Natural killer cell (primary cell): Measurements from ENCODE around the gene CHN1. TPM values are rescaled to one million over a fixed set of nuclear protein-coding genes. Genes with fewer than 3 reads are reported as not detected.

Source experiments
- ATAC-seq, 3 donors: fragments of 150-1000 bp in 2 of 3; fragments of 200-7000 bp in 1 of 3; cut with Tn5 transposase; 1 replicate in 1 of 3; 2 replicates in 2 of 3; pipeline ENCODE4 v1.10.0; 2021; ENCODE audit warnings: mild to moderate bottlenecking in 2 of 3, moderate library complexity in 2 of 3
- DNase-seq, 2 donors: peaks; one replicate each; pipeline versions ENCODE4 v3.0.0 to v3.0.0-alpha.2; 2013 to 2021; ENCODE audit warnings: mixed read lengths in 1 of 2
- H3K27ac ChIP-seq: one replicate; pipeline ENCODE4 v1.5.1; 2013; ENCODE audit warnings: mild to moderate bottlenecking, low read length
- H3K27me3 ChIP-seq: one replicate; pipeline ENCODE4 v1.6.1; 2013; ENCODE audit warnings: low read length; ENCODE audit not compliant: control insufficient read depth, insufficient read depth
- H3K36me3 ChIP-seq: one replicate; pipeline ENCODE4 v1.6.1; 2013; ENCODE audit warnings: low read length; ENCODE audit not compliant: control insufficient read depth, insufficient read depth
- H3K4me1 ChIP-seq: one replicate; pipeline ENCODE4 v1.6.1; 2013; ENCODE audit warnings: low read length; ENCODE audit not compliant: control insufficient read depth, insufficient read depth
- H3K4me3 ChIP-seq: one replicate; pipeline ENCODE4 v1.5.1; 2013; ENCODE audit warnings: low read length
- H3K9me3 ChIP-seq: one replicate; pipeline ENCODE4 v1.6.1; 2013; ENCODE audit warnings: low read length; ENCODE audit not compliant: control insufficient read depth, insufficient read depth
- H3K27ac Mint-ChIP-seq, 2 donors: one replicate each; pipeline ENCODE4 v1.8.0; 2022; ENCODE audit warnings: mild to moderate bottlenecking in 2 of 2, mixed read lengths in 2 of 2, moderate library complexity in 1 of 2
- H3K27me3 Mint-ChIP-seq, 2 donors: one replicate each; pipeline ENCODE4 v1.8.0; 2022; ENCODE audit warnings: low read depth in 2 of 2, mixed read lengths in 2 of 2
- H3K36me3 Mint-ChIP-seq: one replicate; pipeline ENCODE4 v1.8.0; 2022; ENCODE audit warnings: mixed read lengths
- H3K4me1 Mint-ChIP-seq, 2 donors: one replicate each; pipeline ENCODE4 v1.8.0; 2022; ENCODE audit warnings: mixed read lengths in 2 of 2
- H3K4me3 Mint-ChIP-seq: one replicate; pipeline ENCODE4 v1.8.0; 2022; ENCODE audit warnings: mild to moderate bottlenecking, moderate library complexity, mixed read lengths
- H3K9me3 Mint-ChIP-seq, 2 donors: one replicate each; pipeline ENCODE4 v1.8.0; 2022; ENCODE audit warnings: mixed read lengths in 2 of 2
- WGBS: methylation state at CpG from one replicate; pipeline ENCODE4 v1.1.7; 2013; ENCODE audit warnings: missing lambda C conversion rate; ENCODE audit not compliant: insufficient coverage; 5-methylcytosine and 5-hydroxymethylcytosine counted together
- intact Hi-C: fragments of 100-400 bp; cut with micrococcal nuclease; formaldehyde crosslinking; loops from one replicate; pipeline ENCODE4 v1.14.2; 2022
- total RNA-seq, 4 donors: library from RNA; stranded (reverse); fragments of 120-200 nt in 1 of 4; gene quantifications; one replicate each; pipeline versions ENCODE4 v1.2.3 to v1.2.4, GENCODE V29; 2013 to 2022
- TF ChIP-seq, protein P1 (sequence below): fragments of 200-600 bp; IDR thresholded peaks from one replicate; pipeline ENCODE4 v1.8.0; 2022; ENCODE audit warnings: antibody characterized with exemption

The CHN1 gene
- total RNA-seq, 3 donors from 2014 or later (not counting 1 experiment from before 2014, with no cell fraction given) = 0.80 to 1.7 (median 0.88) TPM

DNA sequence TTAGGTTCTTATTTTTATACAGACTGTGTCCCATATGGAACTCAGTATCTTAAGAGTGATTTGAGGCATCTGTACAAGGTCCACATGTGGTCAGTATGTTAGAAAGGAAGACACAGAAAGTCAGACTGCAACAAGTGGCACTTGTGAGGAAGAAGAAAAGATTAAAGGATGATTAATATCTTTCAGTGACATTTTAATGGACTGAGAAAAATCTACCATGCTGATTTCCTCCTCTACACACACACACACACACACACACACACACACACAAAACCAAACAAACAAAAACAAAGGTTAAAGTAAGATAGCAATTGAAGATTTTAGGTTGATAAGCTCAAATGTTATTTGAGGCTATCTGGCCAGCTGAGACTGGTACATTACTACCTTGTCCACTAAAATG is 146.4 kb downstream of the CHN1 start:
- H3K9me3 Mint-ChIP-seq = no peaks in the 10 kb centered on the region

DNA sequence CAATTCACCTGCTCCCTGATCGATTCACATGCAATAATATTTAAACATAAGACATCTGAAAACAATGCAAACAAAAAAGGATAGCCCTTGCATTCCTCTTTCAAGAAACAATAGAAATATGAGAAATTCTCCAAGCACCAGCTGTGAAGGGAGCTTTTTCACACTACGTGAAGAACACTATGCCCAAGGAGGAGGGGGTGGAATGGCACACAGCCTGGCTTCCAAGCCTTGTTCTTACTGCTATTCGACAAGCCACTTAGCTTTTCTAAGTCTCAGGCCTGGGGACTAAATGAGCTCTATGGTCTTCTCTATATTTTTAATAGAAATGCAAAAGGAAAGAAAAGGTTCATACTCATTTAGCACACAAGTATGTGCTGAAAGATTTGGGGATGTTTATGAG is 148.7 kb downstream of the CHN1 start:
- Histone ChIP-seq H3K36me3 (no peaks in the 10 kb centered on the region), H3K4me3 (no peak overlapping the region), H3K4me1 (no peaks in the 10 kb centered on the region), H3K27me3 (no peaks in the 10 kb centered on the region), H3K9me3 (no peaks in the 10 kb centered on the region), H3K27ac (no peak overlapping the region)
- Mint-ChIP-seq H3K4me3 (no peak overlapping the region), H3K36me3 (peaks cover 6% of the 10 kb centered on the region), H3K27me3 (peaks cover 4 to 11% of the 10 kb centered on the region in 2 donors), H3K27ac (no peak overlapping the region), H3K9me3 (no peaks in the 10 kb centered on the region), H3K4me1 (no peaks in the 10 kb centered on the region)
- 85% methylated on average over 2 of the region's 3 CpGs for WGBS
- TF ChIP-seq, protein P1, sequence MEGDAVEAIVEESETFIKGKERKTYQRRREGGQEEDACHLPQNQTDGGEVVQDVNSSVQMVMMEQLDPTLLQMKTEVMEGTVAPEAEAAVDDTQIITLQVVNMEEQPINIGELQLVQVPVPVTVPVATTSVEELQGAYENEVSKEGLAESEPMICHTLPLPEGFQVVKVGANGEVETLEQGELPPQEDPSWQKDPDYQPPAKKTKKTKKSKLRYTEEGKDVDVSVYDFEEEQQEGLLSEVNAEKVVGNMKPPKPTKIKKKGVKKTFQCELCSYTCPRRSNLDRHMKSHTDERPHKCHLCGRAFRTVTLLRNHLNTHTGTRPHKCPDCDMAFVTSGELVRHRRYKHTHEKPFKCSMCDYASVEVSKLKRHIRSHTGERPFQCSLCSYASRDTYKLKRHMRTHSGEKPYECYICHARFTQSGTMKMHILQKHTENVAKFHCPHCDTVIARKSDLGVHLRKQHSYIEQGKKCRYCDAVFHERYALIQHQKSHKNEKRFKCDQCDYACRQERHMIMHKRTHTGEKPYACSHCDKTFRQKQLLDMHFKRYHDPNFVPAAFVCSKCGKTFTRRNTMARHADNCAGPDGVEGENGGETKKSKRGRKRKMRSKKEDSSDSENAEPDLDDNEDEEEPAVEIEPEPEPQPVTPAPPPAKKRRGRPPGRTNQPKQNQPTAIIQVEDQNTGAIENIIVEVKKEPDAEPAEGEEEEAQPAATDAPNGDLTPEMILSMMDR = no peak
- intact Hi-C loops = no loop called here
- ATAC-seq (no peak), DNase-seq (no peak)

More for the DNA sequence above, 146.4 kb downstream of the CHN1 start:
- Mint-ChIP-seq H3K27ac (no peak overlapping the region), H3K4me3 (no peak overlapping the region), H3K36me3 (no peaks in the 10 kb centered on the region), H3K27me3 (no peaks in the 10 kb centered on the region), H3K4me1 (no peaks in the 10 kb centered on the region)
- Histone ChIP-seq H3K4me3 (no peak overlapping the region), H3K27me3 (no peaks in the 10 kb centered on the region), H3K9me3 (no peaks in the 10 kb centered on the region), H3K27ac (no peak overlapping the region), H3K36me3 (no peaks in the 10 kb centered on the region), H3K4me1 (no peaks in the 10 kb centered on the region)
- TF ChIP-seq, protein P1 = no peak
- DNase-seq (no peak), ATAC-seq (no peak)
- intact Hi-C loops = no loop called here

DNA sequence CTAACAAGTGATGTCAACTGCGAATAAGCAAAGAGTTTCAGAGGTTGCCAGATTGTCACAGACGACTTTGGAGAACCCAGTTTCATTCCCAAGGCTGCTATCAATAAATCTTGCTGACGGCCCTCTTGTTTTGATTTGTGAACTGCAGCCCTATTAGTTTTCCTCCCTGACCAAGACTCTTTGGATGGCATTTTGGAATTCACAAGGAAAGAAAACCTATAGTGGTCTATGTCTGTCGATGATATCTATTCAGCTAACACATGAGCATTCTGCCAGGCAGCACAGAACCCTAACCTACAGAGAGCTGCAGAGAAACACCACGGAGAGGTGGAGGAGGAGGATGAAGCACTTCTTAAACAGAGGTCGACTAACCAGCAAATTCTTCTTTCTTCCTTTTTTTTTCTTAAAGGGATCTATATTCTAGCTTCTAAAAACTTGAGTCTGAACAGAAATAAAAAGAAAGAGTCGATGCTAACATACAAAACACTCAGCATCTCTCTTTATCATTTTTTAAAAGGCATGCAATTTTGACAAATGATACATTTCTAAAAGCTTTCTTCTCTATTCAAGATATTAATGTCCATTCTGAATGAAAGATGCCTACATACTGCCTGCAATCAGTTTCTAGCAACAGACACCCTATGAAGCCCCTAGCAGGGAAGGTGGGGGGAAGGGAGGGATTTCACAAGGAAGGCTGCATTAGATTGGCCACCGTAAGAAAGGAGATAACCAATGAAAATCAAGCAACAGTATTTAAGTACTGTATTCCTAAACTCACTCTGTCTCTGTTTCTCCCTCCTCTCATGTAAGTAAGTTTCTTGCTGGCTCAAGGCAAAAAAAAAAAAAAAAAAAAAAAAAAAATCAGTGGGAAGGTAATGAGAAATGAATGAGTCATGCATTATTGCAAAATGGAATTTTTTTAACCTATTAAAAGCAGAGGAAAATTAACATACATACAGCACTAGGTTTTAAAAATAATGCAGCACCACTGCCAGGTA is 157.9 kb downstream of the CHN1 start:
- Histone ChIP-seq H3K9me3 (no peaks in the 10 kb centered on the region), H3K4me1 (no peaks in the 10 kb centered on the region), H3K36me3 (no peaks in the 10 kb centered on the region), H3K27me3 (no peaks in the 10 kb centered on the region), H3K27ac (no peak overlapping the region), H3K4me3 (no peak overlapping the region)
- no peaks in the 10 kb centered on the region for H3K9me3 Mint-ChIP-seq
- ATAC-seq (no peak), DNase-seq (peak in 1 of 2 donors; percentile 30)
- 66% methylated on average over 6 of the region's 8 CpGs for WGBS
- TF ChIP-seq, protein P1 = no peak
- H3K36me3 Mint-ChIP-seq = peaks cover 3% of the 10 kb centered on the region
- peaks cover 2 to 21% of the 10 kb centered on the region in 2 donors for H3K27me3 Mint-ChIP-seq
- H3K27ac Mint-ChIP-seq = no peak overlapping the region
- H3K4me3 Mint-ChIP-seq = no peak overlapping the region
- intact Hi-C loops = no loop called here
- no peaks in the 10 kb centered on the region for H3K4me1 Mint-ChIP-seq
